ENCODE results near the gene HOXA4. TPM values are rescaled to one million over a fixed set of nuclear protein-coding genes. Genes with fewer than 3 reads are reported as not detected.

Gene HOXA4
- total and polyA plus RNA-seq, 7 experiments from 2014 or later: 0.41 TPM; not detected in 6

- intact Hi-C loops (cut with micrococcal nuclease): no loop called here
- CTCF ChIA-PET: no interaction called here
- POLR2A ChIA-PET: no interaction called here
These were observed 15.7 kb downstream of the HOXA4 start for GRCh38 chr7:27114881-27115220.

GRCh38 chr7:27113991-27114769 lies 16.4 kb downstream of the HOXA4 start:
- H3K9me3 ChIP-seq (ENCODE audit: control insufficient read depth in 2 of 3, low read length in 3 of 3): no peaks in the 10 kb centered on the region
- Mint-ChIP-seq H3K27me3 (peaks cover 0 to 24% (median 7%) of the 10 kb centered on the region in 5 donors), H3K9me3 (no peaks in the 10 kb centered on the region), H3K36me3 (no peaks in the 10 kb centered on the region), H3K4me3 (no peak overlapping the region), H3K4me1 (no peaks in the 10 kb centered on the region), H3K27ac (no peak overlapping the region)
- no peak overlapping the region for H3K4me3 ChIP-seq (ENCODE audit: low read length)
- no peak overlapping the region for H3K27ac ChIP-seq (ENCODE audit: low read depth, low read length)
- ChIA-PET CTCF (interaction anchor here (0.6 kb wide), 1 partner anchor 35 kb away, joined by 3 read pairs; no protein-coding TSS in a partner anchor), POLR2A (no interaction called here)
- ATAC-seq: no peak
- no peaks in the 10 kb centered on the region for H3K27me3 ChIP-seq (ENCODE audit: control insufficient read depth in 2 of 2, insufficient read depth in 2 of 2, low read length in 2 of 2)
- DNase-seq: no peak
- intact Hi-C loops (cut with micrococcal nuclease): no loop called here
- H3K36me3 ChIP-seq (ENCODE audit: control insufficient read depth in 2 of 3, insufficient read depth in 3 of 3, low read length in 3 of 3): no peaks in the 10 kb centered on the region
- no peaks in the 10 kb centered on the region for H3K4me1 ChIP-seq (ENCODE audit: control insufficient read depth in 2 of 2, insufficient read depth in 2 of 2, low read length in 2 of 2)

More at GRCh38 chr7:27114881-27115220, 15.7 kb downstream of the HOXA4 start:
- no peaks in the 10 kb centered on the region for H3K36me3 Mint-ChIP-seq
- H3K27ac ChIP-seq (ENCODE audit: low read depth, low read length): no peak overlapping the region
- no peak overlapping the region for H3K4me3 ChIP-seq (ENCODE audit: low read length)
- no peaks in the 10 kb centered on the region for H3K9me3 ChIP-seq (ENCODE audit: control insufficient read depth in 2 of 3, low read length in 3 of 3)
- H3K27me3 Mint-ChIP-seq: peaks cover 0 to 24% (median 7%) of the 10 kb centered on the region in 5 donors
- H3K27me3 ChIP-seq (ENCODE audit: control insufficient read depth in 2 of 2, insufficient read depth in 2 of 2, low read length in 2 of 2): no peaks in the 10 kb centered on the region
- H3K9me3 Mint-ChIP-seq: no peaks in the 10 kb centered on the region
- DNase-seq (no peak), ATAC-seq (no peak)
- no peak overlapping the region for H3K27ac Mint-ChIP-seq
- no peaks in the 10 kb centered on the region for H3K4me1 Mint-ChIP-seq
- no peaks in the 10 kb centered on the region for H3K4me1 ChIP-seq (ENCODE audit: control insufficient read depth in 2 of 2, insufficient read depth in 2 of 2, low read length in 2 of 2)
- no peak overlapping the region for H3K4me3 Mint-ChIP-seq
- no peaks in the 10 kb centered on the region for H3K36me3 ChIP-seq (ENCODE audit: control insufficient read depth in 2 of 3, insufficient read depth in 3 of 3, low read length in 3 of 3)

DNA sequence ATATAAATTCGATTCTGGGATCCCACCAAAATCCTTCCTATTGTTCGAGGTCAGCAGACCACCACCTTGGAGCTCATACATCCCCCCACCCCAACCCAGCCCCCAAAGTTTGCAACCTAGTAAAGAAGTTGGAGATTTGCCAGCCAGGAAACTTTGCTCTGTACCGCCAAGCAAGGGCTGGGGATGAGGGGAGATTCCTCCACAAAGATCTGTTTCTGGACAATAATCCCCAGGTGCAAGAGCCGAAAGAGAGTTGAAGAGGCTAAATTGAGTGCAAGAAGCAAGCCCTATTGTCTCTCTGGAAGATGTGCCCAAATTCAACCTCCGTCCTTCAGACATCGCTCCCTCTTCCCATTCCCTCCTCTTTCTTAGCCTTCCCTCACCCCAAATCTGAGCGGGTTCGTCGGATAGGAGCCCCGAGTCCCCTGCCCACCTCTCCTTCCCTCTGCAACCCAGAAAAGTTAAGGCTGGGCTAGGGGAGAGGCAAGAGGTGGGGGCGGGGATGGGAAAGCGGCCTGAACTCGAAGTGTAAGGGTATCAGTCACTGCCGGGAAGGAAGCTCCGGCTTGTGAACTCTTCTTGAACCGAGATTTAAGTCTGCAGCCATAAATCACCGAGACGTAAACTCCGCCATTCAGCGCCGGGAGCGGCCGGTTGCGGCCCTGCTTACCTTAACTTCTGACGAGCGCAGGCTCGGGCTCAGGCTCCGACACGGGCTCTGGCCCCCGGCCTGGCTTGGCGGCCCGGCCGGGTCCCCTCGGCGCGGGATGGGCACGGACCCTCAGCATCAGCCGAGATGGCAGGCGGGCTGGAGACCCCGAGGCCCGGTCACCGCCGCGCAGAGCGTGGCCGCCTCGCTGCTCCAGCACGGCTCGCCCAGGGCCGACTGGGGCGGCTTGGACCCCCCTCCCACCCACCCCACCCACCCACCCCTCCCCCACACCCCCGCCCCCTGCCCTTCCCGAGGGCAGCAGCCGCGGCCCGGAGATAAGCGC lies 17.3 kb downstream of the HOXA4 start:
- Mint-ChIP-seq H3K36me3 (peaks cover 0 to 3% (median 0%) of the 10 kb centered on the region in 5 donors), H3K27me3 (peaks cover 0 to 20% (median 7%) of the 10 kb centered on the region in 5 donors), H3K27ac (no peak overlapping the region), H3K4me1 (no peaks in the 10 kb centered on the region), H3K9me3 (no peaks in the 10 kb centered on the region), H3K4me3 (no peak overlapping the region)
- H3K4me1 ChIP-seq (ENCODE audit: control insufficient read depth in 2 of 2, insufficient read depth in 2 of 2, low read length in 2 of 2): no peaks in the 10 kb centered on the region
- intact Hi-C loops (cut with micrococcal nuclease): no loop called here
- H3K36me3 ChIP-seq (ENCODE audit: control insufficient read depth in 2 of 3, insufficient read depth in 3 of 3, low read length in 3 of 3): no peaks in the 10 kb centered on the region
- CTCF ChIA-PET: no interaction called here
- no peak overlapping the region for H3K27ac ChIP-seq (ENCODE audit: low read depth, low read length)
- no peak overlapping the region for H3K4me3 ChIP-seq (ENCODE audit: low read length)
- ATAC-seq: no peak
- DNase-seq: no peak
- POLR2A ChIA-PET: no interaction called here
- no peaks in the 10 kb centered on the region for H3K27me3 ChIP-seq (ENCODE audit: control insufficient read depth in 2 of 2, insufficient read depth in 2 of 2, low read length in 2 of 2)
- H3K9me3 ChIP-seq (ENCODE audit: control insufficient read depth in 2 of 3, low read length in 3 of 3): no peaks in the 10 kb centered on the region

- ChIA-PET POLR2A (no interaction called here), CTCF (no interaction called here)
- no peak overlapping the region for H3K27ac Mint-ChIP-seq
- DNase-seq (no peak), ATAC-seq (no peak)
- H3K9me3 Mint-ChIP-seq: peaks cover 0 to 4% (median 0%) of the 10 kb centered on the region in 11 donors
- Histone ChIP-seq H3K27ac (ENCODE audit: low read depth, low read length) (no peak overlapping the region), H3K4me1 (ENCODE audit: control insufficient read depth in 2 of 2, insufficient read depth in 2 of 2, low read length in 2 of 2) (no peaks in the 10 kb centered on the region), H3K9me3 (ENCODE audit: control insufficient read depth in 2 of 3, low read length in 3 of 3) (no peaks in the 10 kb centered on the region), H3K4me3 (ENCODE audit: low read length) (no peak overlapping the region), H3K27me3 (ENCODE audit: control insufficient read depth in 2 of 2, insufficient read depth in 2 of 2, low read length in 2 of 2) (no peaks in the 10 kb centered on the region), H3K36me3 (ENCODE audit: control insufficient read depth in 2 of 3, insufficient read depth in 3 of 3, low read length in 3 of 3) (no peaks in the 10 kb centered on the region)
- H3K4me3 Mint-ChIP-seq: no peak overlapping the region
- H3K27me3 Mint-ChIP-seq: peaks cover 4 to 14% (median 5%) of the 10 kb centered on the region in 5 donors
- peaks cover 0 to 3% (median 0%) of the 10 kb centered on the region in 5 donors for H3K36me3 Mint-ChIP-seq
- no peaks in the 10 kb centered on the region for H3K4me1 Mint-ChIP-seq
- intact Hi-C loops (cut with micrococcal nuclease): no loop called here
These were observed 18.2 kb downstream of the HOXA4 start for GRCh38 chr7:27112361-27112760.

- no peak overlapping the region for H3K4me3 Mint-ChIP-seq
- intact Hi-C loops (cut with micrococcal nuclease): no loop called here
- no peak for ATAC-seq
- no peak for DNase-seq
- Histone ChIP-seq H3K27me3 (ENCODE audit: control insufficient read depth in 2 of 2, insufficient read depth in 2 of 2, low read length in 2 of 2) (no peaks in the 10 kb centered on the region), H3K36me3 (ENCODE audit: control insufficient read depth in 2 of 3, insufficient read depth in 3 of 3, low read length in 3 of 3) (no peaks in the 10 kb centered on the region), H3K4me1 (ENCODE audit: control insufficient read depth in 2 of 2, insufficient read depth in 2 of 2, low read length in 2 of 2) (no peaks in the 10 kb centered on the region), H3K4me3 (ENCODE audit: low read length) (no peak overlapping the region), H3K27ac (ENCODE audit: low read depth, low read length) (no peak overlapping the region), H3K9me3 (ENCODE audit: control insufficient read depth in 2 of 3, low read length in 3 of 3) (no peaks in the 10 kb centered on the region)
- POLR2A ChIA-PET: no interaction called here
- no peaks in the 10 kb centered on the region for H3K4me1 Mint-ChIP-seq
- CTCF ChIA-PET: no interaction called here
- H3K27me3 Mint-ChIP-seq: peaks cover 4 to 14% (median 6%) of the 10 kb centered on the region in 5 donors
- H3K27ac Mint-ChIP-seq: no peak overlapping the region
- H3K36me3 Mint-ChIP-seq: peaks cover 0 to 3% (median 0%) of the 10 kb centered on the region in 5 donors
- H3K9me3 Mint-ChIP-seq: peaks cover 0 to 4% (median 0%) of the 10 kb centered on the region in 11 donors
These were observed 18.7 kb downstream of the HOXA4 start for GRCh38 chr7:27111751-27112277.

DNA sequence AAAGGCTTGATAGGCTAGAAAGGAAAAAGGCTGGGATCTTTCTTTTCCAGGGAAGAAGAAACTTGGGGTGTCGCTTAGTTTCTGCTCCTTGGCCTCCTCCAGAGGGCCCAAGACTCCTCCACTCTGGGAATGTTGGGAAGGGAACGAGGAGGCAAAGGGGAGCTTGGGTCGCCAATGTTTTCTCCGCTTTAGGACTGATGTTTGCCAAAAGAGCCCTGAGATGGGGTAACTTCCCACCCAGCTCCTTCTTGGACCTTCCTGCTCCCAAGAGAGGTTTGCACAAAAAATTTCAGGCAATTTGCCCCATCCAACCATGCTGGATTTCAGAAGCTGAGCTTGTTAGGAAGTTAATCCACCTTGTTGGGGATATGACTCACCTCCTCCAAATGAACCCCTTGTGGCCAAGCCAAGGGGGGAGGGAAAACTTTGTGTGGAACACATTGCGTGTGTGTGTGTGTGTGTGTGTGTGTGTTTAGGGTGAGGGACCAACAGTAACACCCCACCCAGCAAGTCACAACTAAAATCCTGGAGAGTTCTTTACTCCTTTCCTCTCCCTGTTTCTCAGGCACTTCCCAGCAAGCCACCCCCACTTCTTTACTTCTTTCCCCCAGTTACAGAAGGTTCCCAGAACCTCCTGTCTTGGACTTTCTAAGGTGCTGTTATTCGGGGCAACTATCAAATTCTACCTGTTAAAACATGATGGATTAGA lies 19.4 kb downstream of the HOXA4 start:
- H3K4me3 Mint-ChIP-seq: no peak overlapping the region
- no peak overlapping the region for H3K27ac ChIP-seq (ENCODE audit: low read depth, low read length)
- H3K27me3 Mint-ChIP-seq: peaks cover 5 to 15% (median 7%) of the 10 kb centered on the region in 5 donors
- CTCF ChIA-PET: no interaction called here
- no peaks in the 10 kb centered on the region for H3K9me3 ChIP-seq (ENCODE audit: control insufficient read depth in 2 of 3, low read length in 3 of 3)
- no peak for ATAC-seq
- H3K27ac Mint-ChIP-seq: no peak overlapping the region
- peaks cover 0 to 3% (median 0%) of the 10 kb centered on the region in 5 donors for H3K36me3 Mint-ChIP-seq
- peaks cover 0 to 4% (median 0%) of the 10 kb centered on the region in 11 donors for H3K9me3 Mint-ChIP-seq
- DNase-seq: no peak
- H3K27me3 ChIP-seq (ENCODE audit: control insufficient read depth in 2 of 2, insufficient read depth in 2 of 2, low read length in 2 of 2): no peaks in the 10 kb centered on the region
- no peaks in the 10 kb centered on the region for H3K4me1 ChIP-seq (ENCODE audit: control insufficient read depth in 2 of 2, insufficient read depth in 2 of 2, low read length in 2 of 2)
- no peak overlapping the region for H3K4me3 ChIP-seq (ENCODE audit: low read length)
- no peaks in the 10 kb centered on the region for H3K36me3 ChIP-seq (ENCODE audit: control insufficient read depth in 2 of 3, insufficient read depth in 3 of 3, low read length in 3 of 3)
- H3K4me1 Mint-ChIP-seq: no peaks in the 10 kb centered on the region
- intact Hi-C loops (cut with micrococcal nuclease): no loop called here
- POLR2A ChIA-PET: no interaction called here

Data from naive thymus-derived CD4-positive, alpha-beta T cell (primary cell).